Mucosa of gallbladder (tissue), 1 donor: ENCODE results near the gene MED15. TPM values are rescaled to one million over a fixed set of nuclear protein-coding genes. Genes with fewer than 3 reads are reported as not detected.

Experiments
- DNase-seq: peaks from one replicate; pipeline ENCODE4 v3.0.0-alpha.2; 2020; ENCODE audit warnings: low spot score
- total RNA-seq: library from RNA; stranded (reverse); gene quantifications from one replicate; pipeline ENCODE4 v1.2.1, GENCODE V29; 2021
- donor health status: DM: no; HTN: no; CAD: no.

The MED15 gene
- total RNA-seq, 1 donor from 2014 or later: 107 TPM

DNA sequence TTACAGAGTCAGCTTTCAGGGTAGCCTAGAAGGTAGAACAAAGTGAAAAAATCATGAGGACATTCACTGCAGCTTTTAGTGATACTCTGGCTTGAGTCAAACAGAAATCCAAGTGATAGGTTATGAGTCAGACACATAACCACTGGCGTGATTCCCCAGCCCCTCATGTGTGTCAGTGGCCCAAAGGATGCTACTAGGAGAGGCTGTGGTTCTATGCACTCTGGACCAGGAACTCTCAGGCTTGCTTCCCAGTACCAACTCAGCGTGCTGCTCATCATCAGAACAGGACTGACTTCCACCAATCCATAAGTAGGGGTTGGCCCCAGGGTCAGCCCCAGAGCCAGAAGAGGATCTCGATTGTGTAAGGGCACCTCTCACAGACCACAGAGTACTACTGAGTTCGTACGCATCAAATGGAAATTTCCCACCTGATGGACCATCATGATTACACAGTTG, 116.8 kb downstream of the MED15 start:
- DNase-seq: no peak

DNA sequence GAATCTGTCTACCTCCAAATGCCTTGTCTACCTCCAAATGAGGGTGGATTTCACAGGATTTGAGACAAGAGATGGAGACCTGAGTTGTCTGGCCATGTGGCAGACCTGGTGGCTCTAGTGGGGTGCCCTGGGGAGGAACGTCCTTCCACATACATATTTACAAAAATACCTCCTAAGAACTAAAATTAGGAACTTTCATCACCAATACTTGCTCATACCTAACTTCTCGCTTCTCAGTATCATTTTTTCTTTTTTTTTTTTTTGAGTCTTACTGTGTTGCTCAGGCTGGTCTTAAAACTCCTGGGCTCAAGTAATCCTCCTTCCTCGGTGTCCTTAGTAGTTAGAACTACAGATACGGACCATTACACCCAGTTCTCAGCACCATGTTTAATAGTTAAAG, 117.9 kb downstream of the MED15 start:
- no peak for DNase-seq

DNA sequence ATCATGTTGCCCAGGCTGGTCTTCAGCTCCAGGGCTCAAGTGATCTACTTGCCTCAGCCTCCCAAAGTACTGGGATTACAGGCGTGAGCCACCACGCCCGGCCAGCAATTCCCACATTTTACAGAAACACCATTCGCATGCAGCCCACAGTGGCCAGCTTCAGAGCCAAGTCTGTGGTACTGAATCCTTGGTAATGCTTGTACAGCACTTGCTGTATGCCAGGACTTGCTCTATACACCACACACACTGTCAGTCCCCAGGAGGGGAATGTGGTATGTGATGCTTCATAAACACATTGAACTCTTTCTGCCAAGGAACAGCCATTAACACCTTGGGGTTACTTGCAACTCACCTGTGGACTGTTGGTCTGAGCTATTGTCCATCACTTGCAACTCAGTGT, 119.4 kb downstream of the MED15 start:
- DNase-seq: no peak

DNA sequence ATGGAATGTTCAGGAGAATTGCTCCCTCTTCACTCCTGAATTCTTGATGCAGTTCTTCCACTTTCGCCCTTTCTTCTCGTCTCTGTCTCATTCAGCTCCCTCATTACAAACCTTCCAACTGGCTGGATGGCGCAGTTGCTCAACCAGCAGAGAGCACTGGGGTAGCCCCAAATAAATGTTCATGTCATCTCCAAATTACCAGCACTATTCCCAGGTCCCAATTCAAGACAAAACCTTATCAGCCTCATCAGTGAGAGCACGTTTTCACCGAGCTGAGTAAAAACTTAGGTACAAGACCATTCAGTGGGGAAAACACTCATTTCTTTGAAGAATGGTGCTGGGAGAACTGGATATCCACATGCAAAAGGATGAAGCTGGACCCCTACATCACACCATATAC, 120.0 kb downstream of the MED15 start:
- no peak for DNase-seq

DNA sequence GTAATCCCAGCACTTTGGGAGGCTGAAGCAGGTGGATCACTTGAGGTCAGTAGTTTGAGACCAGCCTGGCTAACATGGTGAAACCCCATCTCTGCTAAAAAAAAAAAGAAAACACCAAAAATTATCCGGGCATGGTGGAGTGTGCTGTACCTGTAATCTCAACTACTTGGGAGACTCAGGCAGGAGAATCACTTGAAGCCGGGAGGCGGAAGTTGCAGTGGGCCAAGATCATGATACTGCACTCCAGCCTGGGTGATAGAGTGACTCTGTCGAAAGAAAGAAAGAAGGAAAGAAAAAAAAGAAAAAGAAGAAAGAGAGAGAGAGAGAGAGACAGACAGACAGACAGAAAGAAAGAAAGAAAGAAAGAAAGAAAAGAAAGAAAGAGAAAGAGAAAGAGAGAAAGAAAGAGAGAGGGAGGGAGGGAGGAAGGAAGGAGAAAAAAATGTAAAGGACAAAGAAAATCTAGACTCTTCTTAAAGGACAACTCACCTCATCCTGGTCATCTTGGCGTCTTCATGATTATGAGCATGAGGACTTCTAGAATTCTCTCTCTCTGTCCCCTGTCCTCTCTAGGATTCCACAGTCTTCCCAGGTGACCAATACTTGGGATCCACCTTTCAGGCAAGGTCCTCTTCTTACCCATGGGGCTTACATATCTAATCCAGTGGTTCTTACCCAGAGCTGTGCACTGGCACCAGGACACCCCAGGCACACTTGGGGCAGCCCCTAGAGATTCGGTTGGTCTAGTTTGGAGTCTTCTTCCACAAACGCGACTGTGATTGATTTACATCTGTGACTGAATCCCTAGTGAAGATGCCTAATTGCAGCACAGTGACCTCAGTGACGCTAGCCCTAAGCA, 120.9 kb downstream of the MED15 start:
- DNase-seq: no peak

DNA sequence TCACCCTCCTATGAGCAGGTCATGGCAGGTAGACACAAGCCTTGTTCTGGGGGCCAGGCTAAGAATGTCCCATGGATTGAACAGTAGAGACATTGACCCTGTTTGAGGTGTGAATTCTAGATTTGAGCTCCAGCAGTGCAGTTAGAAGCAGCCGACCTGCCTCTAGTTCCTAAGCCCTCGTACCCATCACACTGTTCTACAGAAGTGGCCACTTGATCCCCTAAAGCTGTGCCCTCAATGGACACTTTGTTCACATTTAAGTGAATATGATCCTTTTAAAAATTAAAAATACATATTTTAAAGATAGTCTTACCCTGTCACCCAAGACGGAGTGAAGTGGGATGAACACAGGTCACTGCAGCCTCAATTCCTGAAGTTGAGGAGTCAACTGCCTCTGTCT, 122.0 kb downstream of the MED15 start:
- DNase-seq: no peak

DNA sequence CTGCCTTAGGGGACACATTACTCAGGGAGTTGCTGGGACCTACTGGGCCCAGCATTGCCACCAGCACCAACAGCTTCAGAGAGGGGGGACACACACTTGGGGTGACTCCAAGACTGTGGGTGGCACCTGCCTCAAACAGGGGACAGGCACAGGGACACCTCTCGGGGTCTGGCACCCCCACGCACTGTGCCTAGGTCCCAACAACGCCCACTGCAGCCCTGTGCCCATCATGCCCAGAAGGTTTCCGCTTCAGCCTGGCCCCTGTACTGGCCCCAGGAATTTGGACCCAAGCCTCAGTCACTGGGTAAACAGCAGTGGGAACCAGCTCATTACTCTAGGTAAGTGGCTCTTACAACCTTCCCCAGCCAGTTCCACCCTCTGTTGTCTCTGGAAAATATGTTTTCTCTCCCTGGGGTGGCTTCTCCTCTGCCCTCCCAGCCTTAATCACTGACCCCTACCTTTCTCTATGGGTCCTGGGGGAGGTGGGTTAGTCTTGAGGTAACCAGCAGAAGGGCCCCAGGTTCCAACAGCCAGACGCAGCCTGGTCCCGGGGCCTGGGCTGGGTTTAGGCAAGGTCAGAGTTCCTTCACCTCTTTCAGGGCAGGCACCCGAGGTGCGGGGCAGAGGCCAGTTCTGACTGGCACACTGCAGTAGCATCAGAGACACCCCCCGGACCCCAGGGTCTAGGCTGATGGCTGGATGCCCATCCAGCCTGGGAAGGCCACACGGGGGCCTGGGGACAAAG, 123.6 kb downstream of the MED15 start:
- DNase-seq: no peak

DNA sequence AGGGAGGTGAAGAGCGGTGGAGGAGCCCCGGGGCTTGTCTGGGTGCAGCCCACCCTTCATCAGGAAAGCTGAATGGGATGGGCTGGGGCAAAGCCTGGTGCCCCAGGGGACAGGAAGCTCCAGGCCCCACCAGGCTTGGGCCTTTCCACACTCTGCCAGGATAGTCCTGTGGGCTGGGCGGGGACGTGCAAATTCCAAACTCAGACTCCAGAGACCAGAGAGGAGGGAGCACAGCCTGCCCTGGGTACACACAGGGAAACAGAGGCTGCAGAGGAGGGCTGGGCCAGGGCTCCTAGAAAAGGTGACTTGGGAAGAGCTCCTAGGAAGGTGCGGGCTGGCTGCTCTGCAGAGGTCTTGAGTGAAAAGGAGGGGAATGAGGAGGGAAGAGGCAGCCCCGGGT, 124.7 kb downstream of the MED15 start:
- DNase-seq: no peak

DNA sequence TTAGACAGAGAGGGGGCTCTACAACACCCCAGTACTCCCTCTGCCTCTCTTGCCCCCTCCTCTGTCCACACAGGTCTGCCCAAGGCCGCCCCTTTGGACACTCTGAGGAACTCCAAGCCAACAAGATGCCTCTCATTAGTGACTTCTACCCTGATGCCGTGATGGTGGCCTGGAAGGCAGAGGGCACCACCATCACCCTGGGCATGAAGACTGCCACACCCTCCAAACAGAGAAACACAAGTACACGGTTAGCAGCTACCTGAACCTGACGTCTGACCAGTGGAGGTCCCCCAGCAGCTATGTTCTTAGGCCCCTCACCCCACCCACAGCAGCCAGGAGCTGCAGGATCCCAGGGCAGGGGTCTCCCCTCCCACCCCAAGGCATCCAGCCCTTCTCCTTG, 125.1 kb downstream of the MED15 start:
- DNase-seq: no peak

DNA sequence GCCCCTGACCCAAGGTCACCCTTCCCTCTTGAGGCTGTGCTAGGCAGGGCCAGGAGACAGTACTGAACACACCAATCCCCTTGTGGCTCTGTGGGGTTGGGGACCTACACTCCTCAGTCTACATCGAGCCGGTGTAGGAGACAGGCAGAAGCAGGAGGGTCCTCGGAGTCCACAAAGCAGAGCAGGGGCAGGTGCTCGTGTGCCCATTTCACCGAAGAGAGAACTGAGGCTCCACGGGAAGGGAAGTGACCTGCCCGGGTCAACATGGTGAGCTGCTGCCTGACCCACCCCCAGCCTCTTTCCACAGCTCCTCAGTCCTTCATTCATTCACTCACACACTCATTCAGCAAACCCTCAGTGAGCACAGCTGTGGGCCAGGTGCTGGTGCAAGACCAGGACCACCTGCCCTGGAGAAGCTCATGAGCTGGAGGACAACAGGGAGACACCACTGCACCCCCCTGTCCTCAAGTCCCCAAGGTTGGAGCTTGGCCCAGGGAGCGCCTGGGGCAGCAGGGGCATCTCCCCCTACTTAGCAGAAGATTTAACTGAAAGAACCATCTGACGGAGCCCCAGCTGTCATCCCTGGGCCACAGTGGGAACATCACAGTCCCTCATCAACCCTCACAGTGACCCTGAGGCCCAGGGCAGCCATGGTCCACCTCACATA, 127.3 kb downstream of the MED15 start:
- DNase-seq: no peak

DNA sequence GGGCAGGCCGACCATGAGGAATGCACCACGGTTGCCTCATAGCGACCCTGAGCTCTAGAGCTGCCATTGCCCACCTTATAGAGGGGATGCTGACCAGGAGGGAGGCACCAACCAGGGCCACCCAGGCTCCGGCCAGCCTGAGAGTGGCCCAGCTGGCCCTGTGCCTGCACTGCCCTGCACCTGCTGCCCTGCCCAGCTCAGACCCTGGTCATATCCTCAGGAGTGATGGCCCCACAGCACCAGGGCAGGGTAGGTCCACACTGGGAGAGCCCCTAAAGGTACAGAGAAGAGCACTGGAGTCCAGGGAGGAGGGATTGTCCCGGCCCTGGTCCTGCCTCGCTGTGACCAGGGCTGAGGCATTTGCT, 127.8 kb downstream of the MED15 start:
- DNase-seq: no peak

DNA sequence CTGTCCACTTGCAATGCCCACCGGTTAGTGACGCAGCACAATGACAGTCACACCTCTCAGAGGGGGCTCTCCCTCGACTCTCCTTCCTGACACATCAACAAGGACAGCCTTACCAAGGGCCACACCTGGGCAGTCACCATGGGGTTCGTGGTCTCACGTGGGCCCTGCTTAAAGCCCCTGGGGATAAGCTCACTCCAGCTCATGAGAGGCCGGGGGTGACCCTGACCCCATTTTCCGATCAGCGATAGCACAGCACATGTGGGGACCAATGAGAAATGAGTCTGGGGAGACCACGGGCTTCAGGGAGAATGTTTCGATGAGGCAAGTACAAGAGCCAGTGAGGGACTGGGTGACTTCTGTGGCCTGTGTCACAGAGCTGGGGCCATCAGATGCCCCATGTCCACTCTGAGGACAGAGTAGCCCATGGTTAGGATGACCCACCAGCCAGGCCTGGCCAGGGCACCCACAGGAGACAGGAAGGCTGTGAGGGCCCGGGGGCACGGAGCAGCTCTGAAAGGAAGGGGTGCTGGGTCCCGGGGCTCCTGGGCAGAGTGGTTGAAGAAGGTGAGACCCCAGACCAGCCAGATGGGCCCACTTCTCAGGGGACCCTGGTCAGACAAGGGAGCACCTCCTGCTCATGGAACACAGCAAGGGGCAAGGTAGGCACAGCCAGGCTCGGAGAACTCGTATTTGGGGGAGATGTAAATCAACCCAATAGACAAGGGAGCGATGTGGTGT, 128.8 kb downstream of the MED15 start:
- DNase-seq: no peak

DNA sequence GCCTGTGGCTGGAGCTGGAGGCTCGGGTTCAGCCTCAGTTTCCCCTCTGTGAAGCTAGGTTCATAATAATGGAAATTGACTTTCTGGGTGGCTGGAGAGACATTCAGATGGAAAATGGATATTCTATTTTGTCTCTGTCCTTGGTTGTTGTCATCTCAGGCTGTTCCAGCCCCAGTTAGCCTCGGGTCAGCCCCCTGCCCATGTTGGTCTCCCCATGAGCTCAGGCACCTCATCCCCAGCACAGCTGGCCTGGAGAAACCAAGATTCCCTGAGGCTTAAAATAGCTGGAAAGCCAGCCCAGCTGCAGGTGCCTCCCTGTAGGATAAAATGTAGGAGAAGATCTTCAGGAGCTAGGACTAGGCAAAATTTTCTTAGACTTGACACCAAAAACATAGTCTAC, 129.5 kb downstream of the MED15 start:
- DNase-seq: no peak

Other genes starting within 250 kb of the MED15 start
- gene RTN4R, start 239.3 kb upstream of the MED15 start, total RNA-seq: 2.0 TPM
- gene DGCR6L, start 187.6 kb upstream of the MED15 start, total RNA-seq: 39.5 TPM
- 14.1 TPM for gene ZNF74, start 113.5 kb upstream of the MED15 start, total RNA-seq
- gene SCARF2, start 69.8 kb upstream of the MED15 start, total RNA-seq: 17.6 TPM
- 26.6 TPM for gene KLHL22, start 11.8 kb upstream of the MED15 start, total RNA-seq